Mesothelial cell of epicardium (in vitro differentiated cells): Measurements from ENCODE around the gene PDXDC1. TPM values are rescaled to one million over a fixed set of nuclear protein-coding genes. Genes with fewer than 3 reads are reported as not detected.
"Not testable (repeated sequence)": the region's sequence is repeated elsewhere in the genome, so short reads cannot be mapped to it uniquely, and the experiment has no call there.

Experiments used
- DNase-seq, 2 experiments: peaks; one replicate each; pipeline ENCODE4 v3.0.0; 2021; ENCODE audit warnings: low spot score in 2 of 2; ENCODE audit not compliant: unreplicated experiment in 2 of 2
- H3K27ac Mint-ChIP-seq: 2 replicates; pipeline ENCODE4 v1.8.0; 2021; ENCODE audit warnings: mixed read lengths
- H3K27me3 Mint-ChIP-seq: 2 replicates; pipeline ENCODE4 v1.8.0; 2021; ENCODE audit warnings: low read depth, mixed read lengths
- H3K36me3 Mint-ChIP-seq: 2 replicates; pipeline ENCODE4 v1.8.0; 2021; ENCODE audit warnings: mixed read lengths
- H3K4me1 Mint-ChIP-seq: 2 replicates; pipeline ENCODE4 v1.8.0; 2021; ENCODE audit warnings: mixed read lengths
- H3K4me3 Mint-ChIP-seq: 2 replicates; pipeline ENCODE4 v1.8.0; 2021; ENCODE audit warnings: mild to moderate bottlenecking, moderate library complexity, mixed read lengths
- H3K9me3 Mint-ChIP-seq: 2 replicates; pipeline ENCODE4 v1.8.0; 2021; ENCODE audit warnings: mixed read lengths
- total RNA-seq: library from RNA; stranded (reverse); gene quantifications from 3 replicates; pipeline ENCODE4 v1.2.1, GENCODE V29; 2021
- TF ChIP-seq, protein P1 (sequence below): fragments of 200-600 bp; sonication (generic); IDR thresholded peaks from one replicate; pipeline ENCODE4 v1.5.0; 2021; ENCODE audit warnings: antibody characterized with exemption; ENCODE audit not compliant: unreplicated experiment

The PDXDC1 gene
- total RNA-seq, 1 donor from 2014 or later = 115 TPM

GRCh38 chr16:15073101-15073500 is 98.3 kb downstream of the PDXDC1 start:
- no peak overlapping the region for H3K4me3 Mint-ChIP-seq
- no peaks in the 10 kb centered on the region for H3K27me3 Mint-ChIP-seq
- no peaks in the 10 kb centered on the region for H3K9me3 Mint-ChIP-seq
- no peak overlapping the region for H3K27ac Mint-ChIP-seq
- TF ChIP-seq, protein P1, sequence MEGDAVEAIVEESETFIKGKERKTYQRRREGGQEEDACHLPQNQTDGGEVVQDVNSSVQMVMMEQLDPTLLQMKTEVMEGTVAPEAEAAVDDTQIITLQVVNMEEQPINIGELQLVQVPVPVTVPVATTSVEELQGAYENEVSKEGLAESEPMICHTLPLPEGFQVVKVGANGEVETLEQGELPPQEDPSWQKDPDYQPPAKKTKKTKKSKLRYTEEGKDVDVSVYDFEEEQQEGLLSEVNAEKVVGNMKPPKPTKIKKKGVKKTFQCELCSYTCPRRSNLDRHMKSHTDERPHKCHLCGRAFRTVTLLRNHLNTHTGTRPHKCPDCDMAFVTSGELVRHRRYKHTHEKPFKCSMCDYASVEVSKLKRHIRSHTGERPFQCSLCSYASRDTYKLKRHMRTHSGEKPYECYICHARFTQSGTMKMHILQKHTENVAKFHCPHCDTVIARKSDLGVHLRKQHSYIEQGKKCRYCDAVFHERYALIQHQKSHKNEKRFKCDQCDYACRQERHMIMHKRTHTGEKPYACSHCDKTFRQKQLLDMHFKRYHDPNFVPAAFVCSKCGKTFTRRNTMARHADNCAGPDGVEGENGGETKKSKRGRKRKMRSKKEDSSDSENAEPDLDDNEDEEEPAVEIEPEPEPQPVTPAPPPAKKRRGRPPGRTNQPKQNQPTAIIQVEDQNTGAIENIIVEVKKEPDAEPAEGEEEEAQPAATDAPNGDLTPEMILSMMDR = no peak
- no peak for DNase-seq
- H3K36me3 Mint-ChIP-seq = peaks cover 28% of the 10 kb centered on the region
- no peaks in the 10 kb centered on the region for H3K4me1 Mint-ChIP-seq

DNA sequence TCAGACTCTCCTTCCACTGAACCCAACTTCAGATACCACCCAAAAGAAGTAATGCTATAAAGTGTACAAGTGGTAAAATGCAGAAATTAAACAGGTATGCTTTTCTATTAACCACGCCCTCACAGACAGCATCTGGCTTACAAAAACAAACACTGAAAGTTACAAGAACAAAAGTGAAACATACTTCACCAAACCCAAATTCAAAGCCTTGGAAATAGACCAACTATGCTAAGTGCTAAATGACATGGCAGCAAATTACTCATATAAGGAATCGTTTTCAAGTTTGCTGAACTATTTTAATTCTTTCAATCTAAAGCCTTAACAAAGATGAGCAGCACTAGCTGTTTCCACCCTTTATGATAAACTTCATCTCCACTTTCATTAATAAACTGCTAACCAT is 101.3 kb downstream of the PDXDC1 start:
- H3K4me3 Mint-ChIP-seq, H3K27ac Mint-ChIP-seq, H3K9me3 Mint-ChIP-seq, DNase-seq, H3K27me3 Mint-ChIP-seq, H3K4me1 Mint-ChIP-seq: not testable (repeated sequence)
- H3K36me3 Mint-ChIP-seq = peaks cover 36% of the 10 kb centered on the region

DNA sequence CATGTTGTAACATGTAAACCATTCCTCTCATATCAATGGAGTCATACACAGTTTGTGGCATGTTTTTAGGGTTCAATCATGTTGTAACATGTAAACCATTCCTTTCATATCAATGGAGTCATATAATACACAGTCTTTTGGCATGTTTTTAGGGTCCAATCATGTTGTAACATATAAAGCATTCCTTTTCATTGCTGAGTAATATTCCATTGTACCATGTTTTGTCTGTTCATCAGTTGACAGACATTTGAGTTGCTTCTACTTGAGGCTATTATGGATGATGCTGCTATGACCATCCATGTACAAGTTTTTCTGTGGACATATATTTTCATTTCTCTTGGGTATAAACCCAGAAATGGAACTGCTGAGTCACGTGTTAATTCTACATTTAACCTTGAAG is 106.1 kb downstream of the PDXDC1 start:
- peaks cover 47% of the 10 kb centered on the region for H3K36me3 Mint-ChIP-seq

DNA sequence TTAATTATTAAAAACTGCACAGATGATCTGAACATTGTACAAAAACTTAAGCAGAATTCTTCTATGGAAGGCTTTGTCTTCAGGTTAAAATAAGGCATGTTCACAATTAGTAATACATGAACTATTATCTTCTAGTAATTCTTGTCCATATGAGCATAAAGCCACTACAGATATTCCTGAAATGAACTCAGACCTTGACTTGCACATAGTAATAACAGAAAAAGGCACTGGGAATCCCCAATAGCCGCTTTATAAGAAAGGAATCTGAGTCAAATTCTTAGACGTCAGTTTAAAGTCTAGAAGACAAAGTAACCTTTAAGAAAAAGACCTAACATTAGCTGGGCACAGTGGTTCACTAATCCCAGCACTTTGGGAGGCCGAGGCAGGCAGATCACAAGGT is 108.0 kb downstream of the PDXDC1 start:
- not testable (repeated sequence) for H3K4me3 Mint-ChIP-seq, DNase-seq, H3K4me1 Mint-ChIP-seq, H3K27ac Mint-ChIP-seq, H3K27me3 Mint-ChIP-seq, H3K9me3 Mint-ChIP-seq
- H3K36me3 Mint-ChIP-seq = peaks cover 40% of the 10 kb centered on the region

More for the DNA sequence above, 106.1 kb downstream of the PDXDC1 start:
- DNase-seq, H3K27me3 Mint-ChIP-seq, H3K27ac Mint-ChIP-seq, H3K4me1 Mint-ChIP-seq, H3K4me3 Mint-ChIP-seq, H3K9me3 Mint-ChIP-seq: not testable (repeated sequence)

- H3K9me3 Mint-ChIP-seq, H3K27me3 Mint-ChIP-seq, H3K4me3 Mint-ChIP-seq, DNase-seq, H3K27ac Mint-ChIP-seq, H3K36me3 Mint-ChIP-seq: not testable (repeated sequence)
- H3K4me1 Mint-ChIP-seq = peaks cover 16% of the 10 kb centered on the region
Observed at GRCh38 chr16:15090663-15091269, 115.9 kb downstream of the PDXDC1 start.

DNA sequence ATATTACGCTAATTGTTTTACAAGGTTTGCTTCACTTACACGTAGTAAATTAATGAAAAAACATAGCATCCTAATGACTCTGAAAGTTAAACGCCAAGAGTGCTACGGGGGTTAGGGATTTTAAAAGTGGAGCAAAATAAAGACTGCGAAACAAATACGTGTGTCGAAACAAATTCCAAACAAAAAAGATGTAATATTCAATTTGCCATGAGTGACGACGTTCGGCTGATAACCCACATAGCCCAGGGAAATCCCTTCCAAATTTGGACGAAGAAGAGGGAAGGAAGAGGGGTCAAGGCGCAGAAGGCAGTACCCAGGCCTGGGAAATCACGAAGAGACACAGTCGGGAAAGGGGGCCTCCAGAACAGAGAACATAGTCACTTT is 118.7 kb downstream of the PDXDC1 start:
- not testable (repeated sequence) for DNase-seq, H3K27me3 Mint-ChIP-seq, H3K9me3 Mint-ChIP-seq, H3K36me3 Mint-ChIP-seq
- Mint-ChIP-seq H3K27ac (peak overlapping the region; percentile 97), H3K4me1 (peaks cover 16% of the 10 kb centered on the region), H3K4me3 (peak overlapping the region; percentile 98)

GRCh38 chr16:15093955-15094827 is 119.4 kb downstream of the PDXDC1 start, which contains the start of gene RRN3:
TSS of gene RRN3 (minus strand) at chr16:15094272. CDS start at chr16:15094233, 39 bp downstream.
- H3K36me3 Mint-ChIP-seq, H3K9me3 Mint-ChIP-seq, H3K27me3 Mint-ChIP-seq: not testable (repeated sequence)
- H3K4me1 Mint-ChIP-seq = peaks cover 16% of the 10 kb centered on the region
- peak; percentile 84 to 91 for DNase-seq
- peak within 1 kb of the TSS; percentile 98 for H3K4me3 Mint-ChIP-seq
- peak within 1 kb of the TSS; percentile 97 for H3K27ac Mint-ChIP-seq

DNA sequence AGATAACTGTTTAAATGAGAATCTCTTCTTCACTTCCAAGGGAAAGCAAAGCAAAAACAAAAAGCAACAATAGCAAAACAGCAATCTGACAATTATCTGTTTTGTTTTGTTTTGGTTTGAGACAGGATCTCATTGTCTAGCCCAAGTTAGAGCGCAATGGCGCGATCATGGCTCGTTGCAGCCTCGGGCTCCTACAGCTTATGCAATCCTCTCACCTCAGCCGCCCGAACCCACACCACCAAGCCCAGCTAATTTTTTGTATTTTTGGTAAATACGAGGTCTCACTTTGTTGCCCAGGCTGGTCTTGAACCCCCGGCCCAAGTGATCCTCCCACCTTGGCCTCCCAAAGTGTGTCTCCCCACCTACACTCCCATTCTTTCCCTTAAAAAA is 121.8 kb downstream of the PDXDC1 start:
- H3K4me1 Mint-ChIP-seq = peaks cover 16% of the 10 kb centered on the region
- not testable (repeated sequence) for H3K27ac Mint-ChIP-seq, H3K36me3 Mint-ChIP-seq, H3K9me3 Mint-ChIP-seq, DNase-seq, H3K27me3 Mint-ChIP-seq, H3K4me3 Mint-ChIP-seq

GRCh38 chr16:15099366-15099909 is 124.6 kb downstream of the PDXDC1 start:
- DNase-seq, H3K9me3 Mint-ChIP-seq, H3K27ac Mint-ChIP-seq, H3K4me3 Mint-ChIP-seq, H3K27me3 Mint-ChIP-seq, H3K4me1 Mint-ChIP-seq, H3K36me3 Mint-ChIP-seq: not testable (repeated sequence)

DNA sequence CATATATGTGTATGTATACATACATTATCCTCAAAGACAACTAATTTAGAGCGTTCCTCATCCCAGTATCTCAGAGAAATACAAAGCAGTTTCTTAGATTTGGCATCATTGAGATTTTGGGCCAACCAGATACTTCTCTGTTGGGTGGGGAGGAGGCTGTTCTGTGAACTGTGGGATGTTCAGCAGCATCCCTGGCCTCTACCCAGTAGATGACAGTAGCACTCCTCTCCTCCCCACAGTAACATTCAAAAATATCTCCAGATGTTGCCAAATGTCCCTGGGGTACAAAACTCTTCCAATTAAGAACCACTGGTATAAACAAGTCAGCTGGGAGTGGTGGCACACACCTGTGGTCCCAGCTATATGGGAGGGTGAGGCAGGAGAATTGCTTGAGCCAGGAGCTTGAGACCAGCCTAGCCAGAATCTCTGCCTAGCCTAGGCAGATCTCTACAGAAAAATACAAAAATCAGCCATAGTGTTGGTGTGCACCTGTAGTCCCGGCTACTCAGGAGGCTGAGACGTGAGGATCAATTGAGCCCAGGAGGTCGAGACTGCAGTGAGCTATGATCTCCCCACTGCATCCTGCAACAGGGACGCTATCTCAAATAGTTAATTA is 125.7 kb downstream of the PDXDC1 start:
- H3K4me3 Mint-ChIP-seq, H3K27me3 Mint-ChIP-seq, H3K36me3 Mint-ChIP-seq, H3K27ac Mint-ChIP-seq, DNase-seq, H3K4me1 Mint-ChIP-seq, H3K9me3 Mint-ChIP-seq: not testable (repeated sequence)

DNA sequence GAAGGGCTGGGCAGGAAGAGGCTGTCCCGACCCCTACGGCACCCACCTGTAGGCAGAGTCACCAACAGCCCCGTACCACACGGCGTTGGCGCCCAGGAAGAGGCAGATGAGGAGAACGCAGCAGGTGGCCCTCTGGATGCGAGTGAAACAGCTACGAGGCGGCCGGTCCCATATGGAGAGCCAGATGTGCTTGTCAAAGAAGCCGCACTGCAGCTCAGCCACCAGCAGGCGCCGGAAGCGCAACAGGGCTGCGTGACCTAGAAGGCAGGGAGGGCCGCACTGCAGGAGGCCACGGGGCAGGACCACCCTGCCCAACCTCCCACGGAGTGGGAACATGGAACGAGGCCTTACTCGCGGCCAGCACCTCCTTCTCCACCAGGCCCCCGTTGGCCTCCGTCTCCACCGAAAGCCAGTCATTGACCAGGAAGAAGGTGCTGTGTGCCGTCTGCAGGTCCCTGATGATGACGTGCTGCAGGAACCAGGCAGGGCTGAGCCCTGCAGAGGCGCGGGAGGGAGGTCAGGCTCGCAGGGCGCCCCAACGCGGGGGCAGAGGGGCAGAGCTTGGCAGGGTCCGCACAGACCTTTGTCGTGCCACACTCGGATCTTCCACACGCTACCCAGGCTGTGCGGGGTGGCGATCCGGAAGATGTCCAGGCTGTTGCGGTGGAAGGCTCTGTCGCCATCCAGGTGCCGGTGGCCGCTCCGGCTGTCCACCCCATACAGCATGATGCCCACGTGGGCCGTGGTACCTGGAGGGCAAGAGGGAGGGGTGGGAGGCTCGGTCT is 153.0 kb downstream of the PDXDC1 start:
- DNase-seq, H3K27ac Mint-ChIP-seq, H3K4me1 Mint-ChIP-seq, H3K4me3 Mint-ChIP-seq, H3K9me3 Mint-ChIP-seq, H3K36me3 Mint-ChIP-seq, H3K27me3 Mint-ChIP-seq: not testable (repeated sequence)

DNA sequence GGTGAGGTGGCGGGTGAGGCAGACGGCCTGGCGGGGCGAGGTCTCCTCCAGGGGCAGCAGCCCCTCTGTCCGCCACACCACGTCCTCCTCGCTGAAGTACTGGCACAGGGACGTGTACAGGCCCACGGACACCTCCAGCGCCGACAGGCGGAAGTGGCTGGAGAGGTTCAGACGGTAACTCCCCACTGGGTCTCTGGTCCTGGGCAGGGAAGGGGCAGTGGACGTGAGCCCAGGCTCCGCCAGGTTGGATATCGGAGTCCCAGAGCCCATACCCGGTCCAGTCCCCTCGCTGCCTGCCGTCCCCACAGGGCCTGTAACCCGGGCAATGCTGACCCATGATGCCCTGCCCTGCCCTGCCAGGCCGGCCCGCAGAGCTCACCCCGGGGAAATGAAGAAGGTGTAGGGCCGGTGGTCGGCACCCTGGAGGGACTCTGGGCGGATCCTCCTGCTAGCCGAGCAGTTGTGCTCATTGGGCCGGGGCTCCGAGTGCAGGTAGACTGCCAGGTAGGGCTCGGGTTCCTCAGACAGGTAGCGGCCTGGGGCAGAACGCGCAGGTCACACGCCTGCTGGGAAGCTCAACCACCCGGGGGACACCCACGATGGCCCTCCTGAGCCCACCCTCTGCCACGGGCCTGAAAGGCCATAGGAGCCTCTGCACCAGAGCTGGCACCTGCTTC is 155.6 kb downstream of the PDXDC1 start:
- H3K36me3 Mint-ChIP-seq, H3K27me3 Mint-ChIP-seq, H3K9me3 Mint-ChIP-seq, H3K27ac Mint-ChIP-seq, H3K4me1 Mint-ChIP-seq, H3K4me3 Mint-ChIP-seq, DNase-seq: not testable (repeated sequence)
